A549 (cell line): ENCODE data around the gene VSIG4.

ENCODE experiments used
- HDAC2 ChIP-seq: fragments of 200-600 bp; sonication (generic); IDR thresholded peaks from 2 replicates; pipeline ENCODE4 v1.6.1; 2016
- MAFK ChIP-seq: fragments of 450-650 bp; IDR thresholded peaks from 2 replicates; pipeline ENCODE4 v1.6.1; 2014; ENCODE audit not compliant: partially characterized antibody
- NPAS2 ChIP-seq: fragments of 250-450 bp; sonication (Bioruptor Pico); IDR thresholded peaks from 2 replicates; pipeline ENCODE4 v1.8.0; 2022; ENCODE audit warnings: mild to moderate bottlenecking, moderate library complexity, borderline replicate concordance
- POLR2A ChIP-seq: IDR thresholded peaks from 2 replicates; pipeline ENCODE4 v1.6.1; 2012; ENCODE audit warnings: mild to moderate bottlenecking, low read length
- SREBF2 ChIP-seq: fragments of 450-650 bp; IDR thresholded peaks from 2 replicates; pipeline ENCODE4 v1.6.1; 2014; ENCODE audit warnings: mild to moderate bottlenecking, moderate library complexity
- TF ChIP-seq, protein P1 (sequence below): fragments of 450-650 bp; IDR thresholded peaks from 2 replicates; pipeline ENCODE4 v1.6.1; 2014; ENCODE audit warnings: antibody characterized with exemption
- TF ChIP-seq, protein P2 (sequence below): fragments of >200 bp; sonication (Bioruptor Twin); formaldehyde crosslinking; IDR thresholded peaks from 3 replicates; pipeline ENCODE4 v1.5.1; 2016
- TF ChIP-seq, protein P3 (sequence below): fragments of 150-350 bp; IDR thresholded peaks from 2 replicates; pipeline ENCODE4 v1.6.1; 2014; ENCODE audit warnings: low read depth, mild to moderate bottlenecking, low read length

DNA sequence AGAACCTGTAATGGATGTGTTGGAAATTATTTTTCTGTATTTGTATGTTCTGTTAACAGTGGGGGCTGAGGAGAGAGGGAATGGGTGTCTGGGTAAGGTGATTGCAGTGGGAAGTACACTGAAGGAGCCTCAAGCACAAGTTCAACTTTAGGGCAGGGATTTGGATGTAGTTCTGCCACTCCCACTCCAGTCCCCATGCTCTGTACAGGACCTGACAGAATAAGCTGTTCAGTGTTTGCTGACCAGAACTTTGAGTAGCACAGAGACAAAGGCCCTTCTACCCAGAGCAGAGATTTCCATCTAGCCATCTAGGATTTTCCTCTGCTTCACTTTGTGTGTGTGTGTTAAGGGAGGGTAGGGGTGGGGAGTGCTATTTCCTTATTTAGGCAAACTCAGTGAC lies 49.2 kb downstream of the VSIG4 start:
- TF ChIP-seq, protein P1, sequence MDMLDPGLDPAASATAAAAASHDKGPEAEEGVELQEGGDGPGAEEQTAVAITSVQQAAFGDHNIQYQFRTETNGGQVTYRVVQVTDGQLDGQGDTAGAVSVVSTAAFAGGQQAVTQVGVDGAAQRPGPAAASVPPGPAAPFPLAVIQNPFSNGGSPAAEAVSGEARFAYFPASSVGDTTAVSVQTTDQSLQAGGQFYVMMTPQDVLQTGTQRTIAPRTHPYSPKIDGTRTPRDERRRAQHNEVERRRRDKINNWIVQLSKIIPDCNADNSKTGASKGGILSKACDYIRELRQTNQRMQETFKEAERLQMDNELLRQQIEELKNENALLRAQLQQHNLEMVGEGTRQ, result no peak
- TF ChIP-seq MAFK (no peak), HDAC2 (no peak), POLR2A (no peak), NPAS2 (CRISPR knock-in tag) (no peak), SREBF2 (no peak)
- TF ChIP-seq, protein P2, sequence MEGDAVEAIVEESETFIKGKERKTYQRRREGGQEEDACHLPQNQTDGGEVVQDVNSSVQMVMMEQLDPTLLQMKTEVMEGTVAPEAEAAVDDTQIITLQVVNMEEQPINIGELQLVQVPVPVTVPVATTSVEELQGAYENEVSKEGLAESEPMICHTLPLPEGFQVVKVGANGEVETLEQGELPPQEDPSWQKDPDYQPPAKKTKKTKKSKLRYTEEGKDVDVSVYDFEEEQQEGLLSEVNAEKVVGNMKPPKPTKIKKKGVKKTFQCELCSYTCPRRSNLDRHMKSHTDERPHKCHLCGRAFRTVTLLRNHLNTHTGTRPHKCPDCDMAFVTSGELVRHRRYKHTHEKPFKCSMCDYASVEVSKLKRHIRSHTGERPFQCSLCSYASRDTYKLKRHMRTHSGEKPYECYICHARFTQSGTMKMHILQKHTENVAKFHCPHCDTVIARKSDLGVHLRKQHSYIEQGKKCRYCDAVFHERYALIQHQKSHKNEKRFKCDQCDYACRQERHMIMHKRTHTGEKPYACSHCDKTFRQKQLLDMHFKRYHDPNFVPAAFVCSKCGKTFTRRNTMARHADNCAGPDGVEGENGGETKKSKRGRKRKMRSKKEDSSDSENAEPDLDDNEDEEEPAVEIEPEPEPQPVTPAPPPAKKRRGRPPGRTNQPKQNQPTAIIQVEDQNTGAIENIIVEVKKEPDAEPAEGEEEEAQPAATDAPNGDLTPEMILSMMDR, result no peak
- TF ChIP-seq, protein P3, sequence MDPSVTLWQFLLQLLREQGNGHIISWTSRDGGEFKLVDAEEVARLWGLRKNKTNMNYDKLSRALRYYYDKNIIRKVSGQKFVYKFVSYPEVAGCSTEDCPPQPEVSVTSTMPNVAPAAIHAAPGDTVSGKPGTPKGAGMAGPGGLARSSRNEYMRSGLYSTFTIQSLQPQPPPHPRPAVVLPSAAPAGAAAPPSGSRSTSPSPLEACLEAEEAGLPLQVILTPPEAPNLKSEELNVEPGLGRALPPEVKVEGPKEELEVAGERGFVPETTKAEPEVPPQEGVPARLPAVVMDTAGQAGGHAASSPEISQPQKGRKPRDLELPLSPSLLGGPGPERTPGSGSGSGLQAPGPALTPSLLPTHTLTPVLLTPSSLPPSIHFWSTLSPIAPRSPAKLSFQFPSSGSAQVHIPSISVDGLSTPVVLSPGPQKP, result no peak
